ENCODE measurements around the gene RPTN. TPM values are rescaled to one million over a fixed set of nuclear protein-coding genes. Genes with fewer than 3 reads are reported as not detected.
"Not testable (repeated sequence)": the region's sequence is repeated elsewhere in the genome, so short reads cannot be mapped to it uniquely, and the experiment has no call there.

The RPTN gene
- total and polyA plus RNA-seq, 9 donors: not detected

DNA sequence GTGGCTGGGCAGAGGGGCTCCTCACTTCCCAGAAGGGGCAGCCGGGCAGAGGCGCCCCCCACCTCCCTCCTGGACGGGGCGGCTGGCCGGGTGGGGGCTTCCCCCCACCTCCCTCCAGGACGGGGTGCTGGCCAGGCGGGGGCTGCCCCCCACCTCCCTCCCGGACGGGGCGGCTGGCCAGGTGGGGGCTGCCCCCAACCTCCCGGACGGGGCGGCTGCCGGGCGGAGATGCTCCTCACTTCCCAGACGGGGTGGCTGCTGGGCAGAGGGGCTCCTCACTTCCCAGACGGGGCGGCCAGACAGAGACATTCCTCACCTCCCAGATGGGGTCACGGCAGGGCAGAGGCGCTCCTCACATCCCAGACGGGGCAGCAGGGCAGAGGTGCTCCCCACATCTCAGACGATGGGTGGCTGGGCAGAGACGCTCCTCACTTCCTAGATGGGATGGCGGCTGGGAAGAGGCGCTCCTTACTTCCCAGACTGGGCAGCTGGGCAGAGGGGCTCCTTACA lies 14.3 kb downstream of the RPTN start:
- H3K27ac ChIP-seq (ENCODE audit: low read length); H3K4me3 ChIP-seq (ENCODE audit: low read length); H3K4me1 ChIP-seq (ENCODE audit: control insufficient read depth, insufficient read depth, low read length); H3K27me3 ChIP-seq (ENCODE audit: control insufficient read depth, insufficient read depth, low read length); DNase-seq; H3K36me3 ChIP-seq (ENCODE audit: control insufficient read depth, insufficient read depth, low read length); H3K9me3 ChIP-seq (replicated peaks; ENCODE audit: control insufficient read depth, low read depth, low read length): not testable (repeated sequence)
- 90% methylated on average over 14 of the region's 25 CpGs for WGBS (ENCODE audit: insufficient coverage)

DNA sequence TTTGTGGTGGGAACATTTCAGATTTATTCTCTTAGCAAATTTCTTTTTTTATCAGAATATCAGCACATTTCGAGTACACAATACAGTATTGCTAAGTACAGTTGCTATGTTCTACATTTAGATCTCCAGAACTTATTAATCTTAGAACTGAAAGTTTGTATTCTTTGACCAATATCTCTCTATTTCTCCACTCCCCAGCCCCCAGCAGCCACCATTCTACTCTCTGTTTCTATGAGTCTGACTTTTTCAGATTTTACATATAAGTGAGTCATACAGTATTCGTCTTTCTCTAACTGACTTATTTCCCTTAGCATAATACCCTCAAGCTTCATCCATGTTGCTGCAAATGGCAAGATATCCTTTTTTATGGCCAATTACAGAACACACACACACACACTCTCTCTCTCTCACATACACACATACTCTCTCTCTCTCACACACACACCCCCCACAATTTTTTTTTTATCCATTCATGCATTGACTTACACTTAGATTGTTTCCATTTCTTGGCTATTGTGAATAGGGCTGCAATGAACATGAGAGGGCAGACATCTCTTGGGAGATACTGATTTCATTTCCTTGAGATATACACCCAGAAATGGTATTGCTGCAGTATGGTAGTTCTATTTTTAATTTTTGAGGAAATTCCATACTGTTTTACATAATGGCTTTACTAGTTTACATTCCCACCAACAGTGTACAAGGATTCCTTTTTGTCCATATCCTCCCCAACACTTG lies 15.7 kb downstream of the RPTN start:
- WGBS (ENCODE audit: insufficient coverage): 80% methylated on average over 1 of the region's 2 CpGs
- Histone ChIP-seq H3K27me3 (ENCODE audit: control insufficient read depth, insufficient read depth, low read length) (no peaks in the 10 kb centered on the region), H3K9me3 (replicated peaks; ENCODE audit: control insufficient read depth, low read depth, low read length) (peaks cover 8% of the 10 kb centered on the region), H3K27ac (ENCODE audit: low read length) (no peak overlapping the region), H3K4me1 (ENCODE audit: control insufficient read depth, insufficient read depth, low read length) (no peaks in the 10 kb centered on the region), H3K4me3 (ENCODE audit: low read length) (no peak overlapping the region), H3K36me3 (ENCODE audit: control insufficient read depth, insufficient read depth, low read length) (no peaks in the 10 kb centered on the region)
- no peak for DNase-seq

DNA sequence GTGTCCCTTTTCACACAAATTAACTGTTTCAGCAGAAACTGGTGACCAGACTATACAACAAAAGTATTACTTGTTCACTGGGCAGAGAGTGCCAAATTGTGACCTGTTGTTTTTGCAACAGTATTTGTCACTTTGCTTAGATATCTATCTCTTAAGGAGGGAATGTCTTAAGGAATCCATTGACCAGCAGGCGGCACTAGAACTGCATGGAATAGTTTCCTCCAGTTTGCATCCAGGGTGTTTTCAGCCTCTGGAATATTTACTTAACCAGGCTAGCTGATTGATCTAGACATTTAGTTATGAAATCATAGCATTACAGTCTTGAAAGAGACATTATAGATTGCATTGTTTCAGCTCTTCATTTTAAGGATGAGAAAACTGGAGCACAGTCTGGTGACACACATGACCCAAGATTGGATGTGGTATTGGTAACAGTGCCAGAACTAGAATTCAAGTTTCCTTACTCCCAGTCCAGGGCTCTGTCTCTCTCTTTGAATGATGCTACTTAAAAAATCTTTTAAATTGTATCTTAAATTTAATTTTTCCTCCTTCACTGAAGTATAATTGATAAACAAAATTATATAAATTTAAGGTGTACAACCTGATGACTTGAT lies 16.9 kb downstream of the RPTN start:
- H3K36me3 ChIP-seq (ENCODE audit: control insufficient read depth, insufficient read depth, low read length): no peaks in the 10 kb centered on the region
- DNase-seq: peak; percentile 37
- no peak overlapping the region for H3K4me3 ChIP-seq (ENCODE audit: low read length)
- H3K9me3 ChIP-seq (replicated peaks; ENCODE audit: control insufficient read depth, low read depth, low read length): no peaks in the 10 kb centered on the region
- no peaks in the 10 kb centered on the region for H3K4me1 ChIP-seq (ENCODE audit: control insufficient read depth, insufficient read depth, low read length)
- WGBS (ENCODE audit: insufficient coverage): no CpG with 5 or more reads among the region's 1 CpG
- no peaks in the 10 kb centered on the region for H3K27me3 ChIP-seq (ENCODE audit: control insufficient read depth, insufficient read depth, low read length)
- H3K27ac ChIP-seq (ENCODE audit: low read length): no peak overlapping the region

DNA sequence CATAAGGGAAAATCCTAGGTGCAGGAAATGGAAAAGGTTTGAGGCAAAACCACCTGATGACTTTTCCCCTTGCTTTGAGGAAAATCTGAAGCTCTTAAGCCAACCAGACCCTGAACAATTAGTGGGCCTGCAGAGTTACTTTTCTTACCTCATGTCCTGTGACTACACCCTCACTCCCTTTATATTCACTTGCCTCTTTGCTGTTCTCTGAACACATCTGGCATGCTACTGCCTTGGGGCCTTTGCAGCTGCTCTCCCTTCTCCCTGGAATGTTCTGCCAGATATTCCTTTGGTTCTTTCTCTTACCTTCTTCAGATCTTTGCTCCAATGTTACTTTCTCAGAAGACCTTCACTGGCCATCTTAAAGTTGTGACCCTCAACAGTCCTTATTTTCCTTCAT lies 21.8 kb downstream of the RPTN start:
- H3K4me3 ChIP-seq (ENCODE audit: low read length): no peak overlapping the region
- peaks cover 1% of the 10 kb centered on the region for H3K27me3 ChIP-seq (ENCODE audit: control insufficient read depth, insufficient read depth, low read length)

DNA sequence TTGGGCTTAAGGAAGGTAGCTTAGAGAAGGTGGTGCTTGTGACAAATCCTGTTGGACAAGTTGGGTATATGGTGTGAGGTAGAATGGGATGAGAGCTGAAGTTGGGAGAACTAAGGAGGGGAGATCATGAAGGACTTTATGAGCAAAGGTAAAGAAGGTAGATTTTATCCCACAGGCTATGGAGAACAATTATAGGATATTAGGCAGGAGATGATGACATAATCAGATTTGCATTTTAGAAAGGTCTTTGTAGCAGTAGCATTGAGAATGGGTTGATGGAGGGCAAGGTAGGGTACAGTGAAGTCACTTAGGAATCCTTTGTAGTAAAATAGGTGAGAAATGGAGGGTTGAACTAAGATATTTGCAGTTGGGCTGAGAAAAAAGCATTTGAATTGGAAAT lies 28.8 kb downstream of the RPTN start:
- H3K4me1 ChIP-seq (ENCODE audit: control insufficient read depth, insufficient read depth, low read length): no peaks in the 10 kb centered on the region
- H3K27me3 ChIP-seq (ENCODE audit: control insufficient read depth, insufficient read depth, low read length): peaks cover 2% of the 10 kb centered on the region
- H3K9me3 ChIP-seq (replicated peaks; ENCODE audit: control insufficient read depth, low read depth, low read length): peaks cover 3% of the 10 kb centered on the region
- no peak for DNase-seq
- no peak overlapping the region for H3K27ac ChIP-seq (ENCODE audit: low read length)
- H3K4me3 ChIP-seq (ENCODE audit: low read length): no peak overlapping the region
- no peaks in the 10 kb centered on the region for H3K36me3 ChIP-seq (ENCODE audit: control insufficient read depth, insufficient read depth, low read length)

More for the DNA sequence above, 21.8 kb downstream of the RPTN start:
- no peak for DNase-seq
- peaks cover 2% of the 10 kb centered on the region for H3K9me3 ChIP-seq (replicated peaks; ENCODE audit: control insufficient read depth, low read depth, low read length)
- no peak overlapping the region for H3K27ac ChIP-seq (ENCODE audit: low read length)
- no peaks in the 10 kb centered on the region for H3K4me1 ChIP-seq (ENCODE audit: control insufficient read depth, insufficient read depth, low read length)
- no peaks in the 10 kb centered on the region for H3K36me3 ChIP-seq (ENCODE audit: control insufficient read depth, insufficient read depth, low read length)

DNA sequence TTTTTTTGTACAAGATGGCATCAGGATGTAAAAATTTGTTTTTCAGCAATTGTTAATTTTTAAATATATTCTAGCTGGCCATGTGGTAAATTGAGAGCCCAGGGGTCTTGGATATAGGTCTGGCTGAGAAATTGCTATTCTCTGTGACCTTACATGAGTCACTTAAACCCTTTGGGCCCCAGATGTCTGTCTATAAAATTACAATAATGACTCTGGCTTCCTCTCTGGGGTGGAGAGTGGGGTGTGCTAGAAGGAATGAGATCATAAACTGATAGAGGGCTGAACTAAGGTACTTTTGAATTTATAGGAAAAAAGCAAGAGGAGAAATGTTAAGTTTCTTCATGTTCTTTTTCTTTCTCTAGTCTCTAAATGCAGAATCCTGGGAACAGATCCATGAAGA lies 31.4 kb downstream of the RPTN start:
- no peak overlapping the region for H3K4me3 ChIP-seq (ENCODE audit: low read length)
- H3K36me3 ChIP-seq (ENCODE audit: control insufficient read depth, insufficient read depth, low read length): no peaks in the 10 kb centered on the region
- no peaks in the 10 kb centered on the region for H3K4me1 ChIP-seq (ENCODE audit: control insufficient read depth, insufficient read depth, low read length)
- DNase-seq: no peak
- H3K9me3 ChIP-seq (replicated peaks; ENCODE audit: control insufficient read depth, low read depth, low read length): peaks cover 3% of the 10 kb centered on the region
- H3K27ac ChIP-seq (ENCODE audit: low read length): no peak overlapping the region
- H3K27me3 ChIP-seq (ENCODE audit: control insufficient read depth, insufficient read depth, low read length): peaks cover 2% of the 10 kb centered on the region

DNA sequence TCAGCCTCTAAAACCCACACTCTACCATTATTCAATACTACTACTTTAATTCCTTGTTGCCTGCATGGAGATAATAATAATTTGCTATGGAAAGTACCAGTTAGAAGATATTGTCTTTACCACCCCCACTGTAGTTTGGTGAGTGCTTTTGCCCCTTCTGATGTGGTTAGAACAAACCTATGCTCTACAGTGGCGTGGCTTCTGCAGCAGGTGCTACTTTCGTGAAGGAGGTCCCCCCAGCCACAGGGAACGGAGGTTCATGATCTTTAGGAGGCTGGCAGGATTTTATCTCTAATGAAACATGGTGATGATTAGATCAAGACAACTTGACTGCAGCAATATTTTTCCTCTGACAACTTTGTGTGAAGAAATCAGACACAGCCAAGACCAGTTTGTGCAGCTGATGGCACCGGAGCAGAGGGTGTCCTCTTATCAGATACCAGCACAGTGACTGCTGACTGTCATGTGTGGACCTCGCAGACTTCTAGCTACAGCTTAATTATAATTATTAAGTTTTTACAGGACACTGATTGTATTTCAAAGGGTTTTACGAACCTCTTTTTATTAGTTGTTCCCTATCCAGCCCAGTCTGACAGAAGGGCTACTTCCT lies 33.1 kb downstream of the RPTN start:
- no peaks in the 10 kb centered on the region for H3K9me3 ChIP-seq (replicated peaks; ENCODE audit: control insufficient read depth, low read depth, low read length)
- H3K36me3 ChIP-seq (ENCODE audit: control insufficient read depth, insufficient read depth, low read length): no peaks in the 10 kb centered on the region
- no peak overlapping the region for H3K4me3 ChIP-seq (ENCODE audit: low read length)
- H3K27ac ChIP-seq (ENCODE audit: low read length): no peak overlapping the region
- DNase-seq: no peak
- no CpG with 5 or more reads among the region's 6 CpGs for WGBS (ENCODE audit: insufficient coverage)
- no peaks in the 10 kb centered on the region for H3K4me1 ChIP-seq (ENCODE audit: control insufficient read depth, insufficient read depth, low read length)
- H3K27me3 ChIP-seq (ENCODE audit: control insufficient read depth, insufficient read depth, low read length): no peaks in the 10 kb centered on the region

DNA sequence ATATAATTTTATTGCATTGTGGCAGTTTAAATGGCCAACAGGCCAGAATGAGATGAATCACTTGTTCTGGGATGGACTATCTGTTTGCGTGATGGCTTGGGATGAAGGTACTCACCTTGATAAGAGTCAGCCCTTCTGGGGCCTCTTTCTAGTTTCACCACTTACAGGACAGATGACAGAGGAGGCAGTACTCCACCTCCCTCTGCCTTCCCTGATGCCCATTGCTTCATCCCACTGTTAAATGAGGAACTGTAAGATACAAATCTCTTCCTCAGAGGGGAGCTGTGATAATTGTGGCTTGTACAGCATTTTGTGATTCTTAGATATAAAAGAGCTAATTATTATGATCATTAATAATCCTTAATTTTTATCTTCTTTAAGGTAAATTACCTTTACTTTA lies 40.1 kb downstream of the RPTN start:
- Histone ChIP-seq H3K4me3 (ENCODE audit: low read length) (no peak overlapping the region), H3K4me1 (ENCODE audit: control insufficient read depth, insufficient read depth, low read length) (no peaks in the 10 kb centered on the region), H3K27me3 (ENCODE audit: control insufficient read depth, insufficient read depth, low read length) (peaks cover 5% of the 10 kb centered on the region), H3K36me3 (ENCODE audit: control insufficient read depth, insufficient read depth, low read length) (no peaks in the 10 kb centered on the region), H3K9me3 (replicated peaks; ENCODE audit: control insufficient read depth, low read depth, low read length) (no peaks in the 10 kb centered on the region), H3K27ac (ENCODE audit: low read length) (no peak overlapping the region)
- no peak for DNase-seq
- no CpG with 5 or more reads among the region's 1 CpG for WGBS (ENCODE audit: insufficient coverage)

DNA sequence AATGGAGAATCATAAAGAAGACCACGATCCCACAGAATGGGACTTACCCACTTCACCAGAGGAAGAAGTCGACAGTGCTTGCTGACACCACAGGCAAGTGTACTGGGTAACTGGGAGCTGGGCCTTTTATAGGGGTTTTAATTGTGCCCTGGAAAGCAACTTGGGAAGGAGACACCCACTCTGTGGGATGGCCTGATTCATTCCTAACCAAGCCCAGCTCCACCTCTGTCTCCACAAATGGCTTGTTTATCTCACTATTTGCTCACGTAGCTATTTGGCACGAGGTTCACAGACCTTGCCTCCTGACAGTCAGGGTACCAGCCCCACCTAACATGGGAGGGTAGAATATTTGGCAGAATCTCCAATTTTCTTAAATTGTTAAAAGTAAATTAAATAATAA lies 43.7 kb downstream of the RPTN start, which contains the start of gene TCHH:
Gene TCHH, minus strand, starts transcription at position 101 of the 400 bp plus-strand sequence. CDS start 1,364 bp downstream, outside the sequence.
- Histone ChIP-seq H3K36me3 (ENCODE audit: control insufficient read depth, insufficient read depth, low read length) (no peaks in the 10 kb centered on the region), H3K9me3 (replicated peaks; ENCODE audit: control insufficient read depth, low read depth, low read length) (no peaks in the 10 kb centered on the region), H3K4me1 (ENCODE audit: control insufficient read depth, insufficient read depth, low read length) (peaks cover 22% of the 10 kb centered on the region), H3K27me3 (ENCODE audit: control insufficient read depth, insufficient read depth, low read length) (peaks cover 28% of the 10 kb centered on the region), H3K27ac (ENCODE audit: low read length) (no peak within 1 kb of the TSS), H3K4me3 (ENCODE audit: low read length) (no peak within 1 kb of the TSS)
- DNase-seq: no peak
- no CpG with 5 or more reads among the region's 4 CpGs for WGBS (ENCODE audit: insufficient coverage)

DNA sequence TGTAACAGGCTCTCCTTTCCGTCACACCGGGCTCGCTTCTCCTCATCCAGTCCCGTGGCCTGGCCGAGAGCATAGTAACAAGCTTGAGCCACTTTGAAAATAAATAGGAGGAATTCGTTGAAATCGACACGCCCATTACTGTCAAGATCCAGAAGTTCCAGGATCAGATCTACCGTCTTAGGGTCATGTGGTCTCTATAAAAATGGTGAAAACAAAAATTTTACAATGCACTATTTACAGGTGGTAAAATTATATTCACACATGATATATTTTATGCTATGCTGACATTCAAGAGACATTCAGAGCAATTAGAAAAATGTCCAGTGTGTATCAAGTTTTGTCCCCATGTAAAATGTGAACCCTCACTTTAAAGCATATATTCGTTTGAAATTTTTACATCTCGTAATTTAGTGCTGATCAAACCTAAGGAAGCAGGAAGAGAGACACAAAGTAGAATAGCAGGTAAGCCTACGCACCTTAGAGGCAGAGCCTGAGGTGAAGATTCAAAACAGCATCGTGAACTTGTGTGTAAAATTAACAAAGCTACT lies 46.1 kb downstream of the RPTN start:
- Histone ChIP-seq H3K9me3 (replicated peaks; ENCODE audit: control insufficient read depth, low read depth, low read length) (peaks cover 14% of the 10 kb centered on the region), H3K27me3 (ENCODE audit: control insufficient read depth, insufficient read depth, low read length) (peaks cover 50% of the 10 kb centered on the region), H3K4me3 (ENCODE audit: low read length) (no peak overlapping the region), H3K4me1 (ENCODE audit: control insufficient read depth, insufficient read depth, low read length) (peaks cover 35% of the 10 kb centered on the region), H3K27ac (ENCODE audit: low read length) (no peak overlapping the region), H3K36me3 (ENCODE audit: control insufficient read depth, insufficient read depth, low read length) (no peaks in the 10 kb centered on the region)
- DNase-seq: no peak
- WGBS (ENCODE audit: insufficient coverage): no CpG with 5 or more reads among the region's 13 CpGs

All from muscle of leg (tissue), 11 donors.